KMS-11 (cell line): Measurements from ENCODE around the gene DDX31.

Experiments used
- H2AFZ ChIP-seq: fragments of 200-600 bp; sonication (generic); 2 replicates; pipeline ENCODE4 v1.6.1; 2016; ENCODE audit warnings: antibody characterized with exemption, mixed run types, low read depth
- H3K27ac ChIP-seq: fragments of 200-600 bp; sonication (generic); 2 replicates; pipeline ENCODE4 v1.6.1; 2016; ENCODE audit warnings: mild to moderate bottlenecking, mixed run types
- H3K27me3 ChIP-seq: fragments of 200-600 bp; sonication (generic); 2 replicates; pipeline ENCODE4 v1.6.1; 2017; ENCODE audit warnings: mild to moderate bottlenecking, low read depth, mixed run types, moderate library complexity; ENCODE audit not compliant: insufficient read depth
- H3K36me3 ChIP-seq: fragments of 200-600 bp; sonication (generic); 2 replicates; pipeline ENCODE4 v1.6.1; 2017; ENCODE audit warnings: mild to moderate bottlenecking, mixed run types; ENCODE audit not compliant: insufficient read depth
- H3K4me1 ChIP-seq: fragments of 200-600 bp; sonication (generic); 2 replicates; pipeline ENCODE4 v1.6.1; 2016; ENCODE audit warnings: mild to moderate bottlenecking, low read depth, mixed run types; ENCODE audit not compliant: poor library complexity, severe bottlenecking
- H3K4me2 ChIP-seq: fragments of 200-600 bp; sonication (generic); 2 replicates; pipeline ENCODE4 v1.7.0; 2016; ENCODE audit warnings: mild to moderate bottlenecking, mixed run types
- H3K4me3 ChIP-seq: fragments of 200-600 bp; sonication (generic); IDR thresholded peaks from 2 replicates; pipeline ENCODE4 v1.6.1; 2017; ENCODE audit warnings: low read depth, low read length, mixed read lengths; ENCODE audit not compliant: insufficient read depth
- H3K79me2 ChIP-seq: fragments of 200-600 bp; sonication (generic); 2 replicates; pipeline ENCODE4 v1.6.1; 2016; ENCODE audit warnings: low read depth, mixed run types; ENCODE audit not compliant: insufficient read depth
- H3K9ac ChIP-seq: fragments of 200-600 bp; sonication (generic); 2 replicates; pipeline ENCODE4 v1.6.1; 2016; ENCODE audit warnings: mild to moderate bottlenecking, mixed run types
- H4K20me1 ChIP-seq: fragments of 200-600 bp; sonication (generic); 2 replicates; pipeline ENCODE4 v1.6.1; 2016; ENCODE audit warnings: mild to moderate bottlenecking, mixed run types; ENCODE audit not compliant: insufficient read depth
- TF ChIP-seq, protein P1 (sequence below): fragments of 200-600 bp; sonication (generic); conservative IDR thresholded peaks from 2 replicates; pipeline ENCODE4 v1.6.1; 2017; ENCODE audit warnings: low read depth, mild to moderate bottlenecking, antibody characterized with exemption, low read length, moderate library complexity, mixed read lengths

Gene DDX31

DNA sequence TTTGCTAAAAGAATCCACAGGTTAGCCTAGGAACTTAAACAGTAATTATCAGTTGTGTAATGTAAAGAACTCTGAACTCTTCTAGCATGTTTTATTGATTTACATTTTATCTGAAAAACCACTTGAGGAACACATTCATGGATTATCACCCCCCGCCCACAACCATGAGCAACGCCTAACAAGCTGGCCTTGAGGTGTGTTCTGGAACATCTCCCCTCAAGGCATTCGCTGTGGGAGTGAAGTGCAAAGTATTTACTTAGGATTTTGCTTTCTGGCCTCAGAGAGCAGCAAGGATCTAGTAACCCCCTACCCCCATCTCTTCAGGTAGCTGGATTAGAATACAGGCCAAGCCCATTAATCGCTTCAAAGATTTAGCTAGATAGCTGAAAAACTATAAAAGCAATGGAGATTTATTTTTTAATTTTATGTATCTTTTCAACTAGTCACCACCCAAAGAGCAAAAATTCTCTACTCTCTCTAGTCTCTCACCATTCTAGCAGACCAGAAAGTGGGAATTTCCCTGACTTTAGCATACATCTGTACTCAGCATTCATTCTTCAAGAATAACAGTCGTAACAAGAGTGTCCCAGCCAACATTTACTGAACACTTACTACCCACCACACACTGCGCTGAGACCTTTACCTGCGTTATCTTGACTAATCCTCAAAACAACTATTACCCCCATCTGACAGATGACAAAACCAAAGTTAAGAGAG, 37.2 kb downstream of the DDX31 start:
- Histone ChIP-seq H3K27me3 (no peaks in the 10 kb centered on the region), H3K79me2 (no peaks in the 10 kb centered on the region), H3K27ac (no peak overlapping the region), H2AFZ (no peak overlapping the region), H3K4me1 (no peaks in the 10 kb centered on the region), H3K9ac (no peak overlapping the region), H3K4me3 (no peak overlapping the region), H4K20me1 (no peaks in the 10 kb centered on the region), H3K4me2 (no peak overlapping the region), H3K36me3 (no peaks in the 10 kb centered on the region; the same call in 1 of the 2 replicates)
- TF ChIP-seq, protein P1, sequence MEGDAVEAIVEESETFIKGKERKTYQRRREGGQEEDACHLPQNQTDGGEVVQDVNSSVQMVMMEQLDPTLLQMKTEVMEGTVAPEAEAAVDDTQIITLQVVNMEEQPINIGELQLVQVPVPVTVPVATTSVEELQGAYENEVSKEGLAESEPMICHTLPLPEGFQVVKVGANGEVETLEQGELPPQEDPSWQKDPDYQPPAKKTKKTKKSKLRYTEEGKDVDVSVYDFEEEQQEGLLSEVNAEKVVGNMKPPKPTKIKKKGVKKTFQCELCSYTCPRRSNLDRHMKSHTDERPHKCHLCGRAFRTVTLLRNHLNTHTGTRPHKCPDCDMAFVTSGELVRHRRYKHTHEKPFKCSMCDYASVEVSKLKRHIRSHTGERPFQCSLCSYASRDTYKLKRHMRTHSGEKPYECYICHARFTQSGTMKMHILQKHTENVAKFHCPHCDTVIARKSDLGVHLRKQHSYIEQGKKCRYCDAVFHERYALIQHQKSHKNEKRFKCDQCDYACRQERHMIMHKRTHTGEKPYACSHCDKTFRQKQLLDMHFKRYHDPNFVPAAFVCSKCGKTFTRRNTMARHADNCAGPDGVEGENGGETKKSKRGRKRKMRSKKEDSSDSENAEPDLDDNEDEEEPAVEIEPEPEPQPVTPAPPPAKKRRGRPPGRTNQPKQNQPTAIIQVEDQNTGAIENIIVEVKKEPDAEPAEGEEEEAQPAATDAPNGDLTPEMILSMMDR, result no peak

DNA sequence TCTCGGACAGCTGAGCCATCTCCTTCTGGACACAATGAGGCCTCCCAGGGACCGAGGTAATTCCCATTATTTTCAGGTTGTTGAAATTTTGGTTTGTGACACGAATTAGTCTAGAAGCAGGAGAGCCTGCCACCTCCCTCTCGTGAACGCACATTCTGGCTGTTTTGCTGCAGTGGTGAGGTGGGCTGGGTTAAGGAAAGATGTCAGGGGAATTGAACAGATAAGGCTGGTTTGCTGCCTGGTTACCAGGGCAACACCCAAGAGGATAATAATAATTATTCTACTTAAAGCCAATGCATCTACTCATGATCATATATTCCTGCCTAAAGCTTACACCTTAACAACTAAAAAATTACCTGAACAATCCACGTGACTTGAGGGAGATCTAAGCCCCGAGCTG, 38.1 kb downstream of the DDX31 start:
- Histone ChIP-seq H3K27ac (no peak overlapping the region), H4K20me1 (no peaks in the 10 kb centered on the region), H3K9ac (no peak overlapping the region), H3K4me1 (no peaks in the 10 kb centered on the region), H3K4me2 (no peak overlapping the region), H2AFZ (no peak overlapping the region), H3K79me2 (no peaks in the 10 kb centered on the region), H3K4me3 (no peak overlapping the region), H3K36me3 (no peaks in the 10 kb centered on the region; the same call in 1 of the 2 replicates), H3K27me3 (no peaks in the 10 kb centered on the region)
- TF ChIP-seq, protein P1, result no peak

DNA sequence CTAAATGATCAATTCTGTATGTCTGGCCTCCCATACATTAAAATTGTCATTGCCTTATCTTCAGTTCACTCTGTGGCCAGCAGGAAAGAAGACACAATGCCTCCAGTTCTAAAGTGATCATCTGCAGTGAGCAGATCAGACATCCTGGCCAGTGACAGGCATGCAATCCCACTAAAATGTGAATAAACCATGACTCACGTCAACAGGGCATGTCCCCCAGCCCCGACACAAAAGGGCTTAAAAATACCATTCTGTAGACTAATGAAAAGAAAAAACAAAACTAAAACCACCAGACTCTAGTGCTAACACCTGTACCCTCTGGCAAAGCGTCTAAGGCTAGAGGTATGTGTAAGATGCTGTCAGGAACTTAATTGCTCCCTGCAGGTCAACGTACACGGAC, 38.5 kb downstream of the DDX31 start:
- Histone ChIP-seq H3K4me1 (no peaks in the 10 kb centered on the region), H3K36me3 (no peaks in the 10 kb centered on the region; the same call in 1 of the 2 replicates), H3K4me2 (no peak overlapping the region), H3K4me3 (no peak overlapping the region), H3K9ac (no peak overlapping the region), H3K27me3 (no peaks in the 10 kb centered on the region), H3K79me2 (no peaks in the 10 kb centered on the region), H4K20me1 (no peaks in the 10 kb centered on the region), H2AFZ (no peak overlapping the region), H3K27ac (no peak overlapping the region)
- TF ChIP-seq, protein P1, result no peak

DNA sequence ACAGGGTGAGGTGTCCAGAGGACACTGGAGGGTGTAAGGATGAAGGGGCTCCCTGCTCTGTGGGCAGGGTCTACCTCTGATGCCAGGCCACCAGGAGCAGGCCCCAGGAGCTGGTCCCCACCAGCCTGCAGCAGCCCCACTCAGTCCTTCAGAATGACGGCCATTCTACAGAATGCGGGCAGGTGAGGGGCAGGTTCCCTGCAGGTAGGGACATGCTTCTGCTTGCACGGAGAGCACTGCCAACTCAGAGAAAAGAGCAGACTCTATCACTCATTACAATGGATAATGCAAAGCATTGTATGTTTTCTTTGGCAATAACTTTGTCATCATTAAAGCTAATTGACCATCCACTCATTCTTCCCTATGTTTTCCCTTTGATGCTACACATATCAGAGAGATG, 39.0 kb downstream of the DDX31 start:
- Histone ChIP-seq H3K4me2 (no peak overlapping the region), H3K36me3 (no peaks in the 10 kb centered on the region; the same call in 1 of the 2 replicates), H3K27ac (no peak overlapping the region), H2AFZ (no peak overlapping the region), H3K79me2 (no peaks in the 10 kb centered on the region), H3K4me1 (no peaks in the 10 kb centered on the region), H3K4me3 (no peak overlapping the region), H3K27me3 (no peaks in the 10 kb centered on the region), H4K20me1 (no peaks in the 10 kb centered on the region), H3K9ac (no peak overlapping the region)
- TF ChIP-seq, protein P1, result no peak
